Endothelial cell of umbilical vein (primary cell): ENCODE results near the gene TPM3. TPM values are rescaled to one million over a fixed set of nuclear protein-coding genes. Genes with fewer than 3 reads are reported as not detected.

Source experiments
- BruUV-seq: library from RNA; stranded (reverse); fragments of 400-500 nt; replicated peaks from 2 replicates; lab custom pipeline; 2021; lab: Mats Ljungman, UMichigan
- CTCF ChIA-PET: fragments of 300-600, 350-600 bp; sonication (Branson Sonifier 250); formaldehyde crosslinking; loops from one replicate; lab custom pipeline; 2021; ENCODE audit warnings: antibody characterized with exemption, inconsistent platforms; lab: Charles Lee
- POLR2A ChIA-PET: fragments of 300-600, 350-600 bp; sonication (Branson Sonifier 250); formaldehyde crosslinking; loops from one replicate; lab custom pipeline; 2021; ENCODE audit warnings: antibody characterized with exemption, inconsistent platforms; lab: Charles Lee
- DNase-seq: peaks from one replicate; pipeline ENCODE4 v3.0.0-alpha.2; 2011; ENCODE audit warnings: low read depth, low spot score
- FAIRE-seq: peaks from 2 replicates; lab custom pipeline; 2011; peaks lifted over from hg19 to GRCh38; lab: Jason Lieb, UNC
- H2AFZ ChIP-seq: 2 replicates; pipeline ENCODE4 v1.6.0; 2012; ENCODE audit warnings: low read depth, low read length, control low read depth, inconsistent platforms
- H3K27ac ChIP-seq: 2 replicates; pipeline ENCODE4 v1.5.1; 2011; ENCODE audit warnings: low read depth, mild to moderate bottlenecking, control low read depth, low read length, moderate library complexity; ENCODE audit not compliant: insufficient read depth
- H3K27me3 ChIP-seq, 2 experiments: 2 replicates each; pipeline versions ENCODE4 v1.6.0 to v1.6.1; 2011; ENCODE audit warnings: low read length in 2 of 2, mixed read lengths in 1 of 2; ENCODE audit not compliant: control insufficient read depth in 2 of 2, insufficient read depth in 2 of 2
- H3K36me3 ChIP-seq, 2 experiments: 2 replicates in 1 of 2; 3 replicates in 1 of 2; pipeline ENCODE4 v1.5.1; 2011; ENCODE audit warnings: low read length in 2 of 2, mild to moderate bottlenecking in 1 of 2, moderate library complexity in 1 of 2; ENCODE audit not compliant: control insufficient read depth in 2 of 2, insufficient read depth in 2 of 2; ENCODE audit errors: extremely low read depth in 1 of 2
- H3K4me1 ChIP-seq: 3 replicates; pipeline ENCODE4 v1.5.1; 2011; ENCODE audit warnings: mild to moderate bottlenecking, low read length; ENCODE audit not compliant: control insufficient read depth, insufficient read depth; ENCODE audit errors: extremely low read depth
- H3K4me2 ChIP-seq: 2 replicates; pipeline ENCODE4 v1.6.1; 2011; ENCODE audit warnings: low read length, control low read depth, mixed read lengths; ENCODE audit not compliant: insufficient read depth
- H3K4me3 ChIP-seq, 3 experiments: fragments of 200-600 bp in 1 of 3; sonication (generic), shearing (Covaris generic) in 1 of 3; replicated peaks in 1 of 3; 2 replicates each; pipeline ENCODE4 v1.5.1; 2011 to 2016; ENCODE audit warnings: control low read depth in 3 of 3, low read length in 3 of 3, mild to moderate bottlenecking in 2 of 3, inconsistent platforms in 1 of 3, low read depth in 1 of 3, moderate library complexity in 1 of 3; ENCODE audit not compliant: insufficient read depth in 1 of 3
- H3K79me2 ChIP-seq: 2 replicates; pipeline ENCODE4 v1.6.0; 2012; ENCODE audit warnings: low read length, inconsistent platforms; ENCODE audit not compliant: control insufficient read depth, insufficient read depth
- H3K9ac ChIP-seq: replicated peaks from 2 replicates; pipeline ENCODE3; 2011; ENCODE audit warnings: low read length, control low read depth; ENCODE audit not compliant: insufficient read depth; ENCODE audit errors: extremely low read depth
- H3K9me1 ChIP-seq: replicated peaks from 3 replicates; pipeline ENCODE4 v1.6.0; 2011; ENCODE audit warnings: mild to moderate bottlenecking, low read length; ENCODE audit not compliant: control insufficient read depth, insufficient read depth; ENCODE audit errors: extremely low read depth
- H3K9me3 ChIP-seq: replicated peaks from 2 replicates; pipeline ENCODE4 v1.5.1; 2012; ENCODE audit warnings: low read length, inconsistent platforms; ENCODE audit not compliant: control insufficient read depth, insufficient read depth
- H4K20me1 ChIP-seq: replicated peaks from 2 replicates; pipeline ENCODE3; 2011; ENCODE audit warnings: mild to moderate bottlenecking, low read length; ENCODE audit not compliant: control insufficient read depth, insufficient read depth; ENCODE audit errors: extremely low read depth
- EZH2 ChIP-seq: IDR thresholded peaks from 2 replicates; pipeline ENCODE4 v1.6.1; 2012; ENCODE audit warnings: borderline replicate concordance, low read depth, mild to moderate bottlenecking, moderate library complexity, low read length, inconsistent platforms; ENCODE audit not compliant: severe bottlenecking
- FOS ChIP-seq: IDR thresholded peaks from 2 replicates; pipeline ENCODE4 v1.6.1; 2011; ENCODE audit warnings: mild to moderate bottlenecking, low read length, moderate library complexity, borderline replicate concordance; ENCODE audit not compliant: insufficient read depth
- GATA2 ChIP-seq: IDR thresholded peaks from 2 replicates; pipeline ENCODE4 v1.7.0; 2011; ENCODE audit warnings: low read depth, mild to moderate bottlenecking, moderate library complexity, mixed read lengths, low read length; ENCODE audit not compliant: insufficient read length, insufficient read depth
- JUN ChIP-seq: IDR thresholded peaks from 2 replicates; pipeline ENCODE4 v1.6.1; 2011; ENCODE audit warnings: borderline replicate concordance, low read depth; ENCODE audit not compliant: insufficient read length, insufficient read depth
- MYC ChIP-seq: IDR thresholded peaks from one replicate; pipeline ENCODE4 v1.6.1; 2011; ENCODE audit warnings: mild to moderate bottlenecking, low read depth, low read length
- POLR2A ChIP-seq: IDR thresholded peaks from 2 replicates; pipeline ENCODE4 v1.6.1; 2012; ENCODE audit warnings: low read depth, mild to moderate bottlenecking, control low read depth, low read length
- POLR2AphosphoS5 ChIP-seq: IDR thresholded peaks from 2 replicates; pipeline ENCODE4 v1.6.1; 2012; ENCODE audit warnings: low read depth, mild to moderate bottlenecking, control low read depth, low read length, moderate library complexity; ENCODE audit not compliant: insufficient read depth
- dilution Hi-C: fragments of 300-500 bp; cut with MboI; formaldehyde crosslinking; loops from one replicate; pipeline ENCODE4 v1.15.0; 2019; ENCODE audit warnings: low sequenced_read_pairs; ENCODE audit not compliant: extremely low pct_ligation_motif_present
- intact Hi-C: fragments of 100-400 bp; cut with micrococcal nuclease; formaldehyde crosslinking; loops from one replicate; pipeline ENCODE4 v1.10.0; 2022
- polyA plus RNA-seq, 4 experiments: library from polyadenylated mRNA; depleted of rRNA in 3 of 4; stranded (reverse) in 3 of 4; unstranded in 1 of 4; fragments of >200 nt; gene quantifications; 2 replicates each; pipeline versions ENCODE4 v1.2.1 to v1.2.3, GENCODE V29; 2011 to 2012; ENCODE audit warnings: missing spikeins in 1 of 4
- total RNA-seq: library from RNA; stranded (reverse); gene quantifications from 2 replicates; pipeline ENCODE4 v1.2.3, GENCODE V29; 2021
- TF ChIP-seq, protein P1 (sequence below), 2 donors: IDR thresholded peaks; 1 replicate in 1 of 2; 2 replicates in 1 of 2; pipeline ENCODE4 v1.5.1; 2011; ENCODE audit warnings: low read length in 2 of 2, mild to moderate bottlenecking in 2 of 2, moderate library complexity in 2 of 2, control low read depth in 1 of 2, inconsistent platforms in 1 of 2, low read depth in 1 of 2; ENCODE audit not compliant: insufficient read depth in 1 of 2; ENCODE audit errors: extremely low read depth in 1 of 2
- TF ChIP-seq, protein P2 (sequence below): IDR thresholded peaks from 2 replicates; pipeline ENCODE4 v1.6.1; 2011; ENCODE audit not compliant: insufficient read depth, insufficient read length

The TPM3 gene
- total and polyA plus RNA-seq, 2 donors (not counting 3 experiments of a cell fraction or from before 2014, with no cell fraction given) = 395 to 927 TPM

DNA sequence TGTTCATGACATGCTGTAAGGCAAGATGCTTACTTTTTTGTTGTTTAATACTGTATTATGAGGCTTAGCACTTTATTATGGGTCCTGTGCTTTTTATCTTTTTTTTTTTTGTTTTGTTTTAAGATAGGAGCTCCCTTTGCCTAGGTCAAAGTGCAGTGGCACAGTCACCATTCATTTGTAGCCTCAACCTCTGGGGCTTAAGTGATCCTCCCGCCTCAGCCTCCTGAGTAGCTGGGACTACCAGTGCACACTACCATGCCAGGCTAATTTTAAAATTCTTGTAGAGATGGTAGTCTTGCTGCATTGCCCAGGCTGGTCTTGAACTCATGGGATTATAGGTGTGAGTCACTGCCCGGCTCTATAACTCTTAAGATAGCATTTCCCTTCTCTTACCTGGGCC is 33.5 kb upstream of the TPM3 start:
- Histone ChIP-seq H3K9me1 (no peaks in the 10 kb centered on the region), H2AFZ (no peak overlapping the region), H3K9ac (no peak overlapping the region), H3K4me2 (no peak overlapping the region), H3K79me2 (peaks cover 70% of the 10 kb centered on the region), H3K4me3 (no peak overlapping the region), H4K20me1 (no peaks in the 10 kb centered on the region), H3K4me1 (peaks cover 10% of the 10 kb centered on the region), H3K27ac (no peak overlapping the region), H3K27me3 (no peaks in the 10 kb centered on the region), H3K9me3 (no peaks in the 10 kb centered on the region), H3K36me3 (peaks cover 16% of the 10 kb centered on the region in 2 experiments)
- FAIRE-seq (no peak), DNase-seq (no peak)
- CTCF ChIA-PET = interaction anchor here (1.7 kb wide), 1 partner anchor 38 kb away, joined by 3 read pairs; no protein-coding TSS in a partner anchor
- BruUV-seq = no TSS peak
- TF ChIP-seq POLR2A (no peak), FOS (no peak), POLR2AphosphoS5 (no peak), MYC (no peak), EZH2 (no peak), GATA2 (no peak), JUN (no peak)
- TF ChIP-seq, protein P1, sequence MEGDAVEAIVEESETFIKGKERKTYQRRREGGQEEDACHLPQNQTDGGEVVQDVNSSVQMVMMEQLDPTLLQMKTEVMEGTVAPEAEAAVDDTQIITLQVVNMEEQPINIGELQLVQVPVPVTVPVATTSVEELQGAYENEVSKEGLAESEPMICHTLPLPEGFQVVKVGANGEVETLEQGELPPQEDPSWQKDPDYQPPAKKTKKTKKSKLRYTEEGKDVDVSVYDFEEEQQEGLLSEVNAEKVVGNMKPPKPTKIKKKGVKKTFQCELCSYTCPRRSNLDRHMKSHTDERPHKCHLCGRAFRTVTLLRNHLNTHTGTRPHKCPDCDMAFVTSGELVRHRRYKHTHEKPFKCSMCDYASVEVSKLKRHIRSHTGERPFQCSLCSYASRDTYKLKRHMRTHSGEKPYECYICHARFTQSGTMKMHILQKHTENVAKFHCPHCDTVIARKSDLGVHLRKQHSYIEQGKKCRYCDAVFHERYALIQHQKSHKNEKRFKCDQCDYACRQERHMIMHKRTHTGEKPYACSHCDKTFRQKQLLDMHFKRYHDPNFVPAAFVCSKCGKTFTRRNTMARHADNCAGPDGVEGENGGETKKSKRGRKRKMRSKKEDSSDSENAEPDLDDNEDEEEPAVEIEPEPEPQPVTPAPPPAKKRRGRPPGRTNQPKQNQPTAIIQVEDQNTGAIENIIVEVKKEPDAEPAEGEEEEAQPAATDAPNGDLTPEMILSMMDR (IDR thresholded peaks at IDR 0.05; ENCODE audit: extremely low read depth in 1 of 2, insufficient read depth in 1 of 2, low read depth in 1 of 2, low read length in 2 of 2) = no peak
- TF ChIP-seq, protein P2, sequence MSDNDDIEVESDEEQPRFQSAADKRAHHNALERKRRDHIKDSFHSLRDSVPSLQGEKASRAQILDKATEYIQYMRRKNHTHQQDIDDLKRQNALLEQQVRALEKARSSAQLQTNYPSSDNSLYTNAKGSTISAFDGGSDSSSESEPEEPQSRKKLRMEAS = no peak
- POLR2A ChIA-PET = no interaction called here
- intact Hi-C loops (no loop called here), dilution Hi-C loops (no loop called here)
